ENCODE measurements around the gene ZNF93.
"Not testable (repeated sequence)": the region's sequence is repeated elsewhere in the genome, so short reads cannot be mapped to it uniquely, and the experiment has no call there.

ZNF93 gene

GRCh38 chr19:19900729-19901444, at the start of gene ZNF93:
ZNF93 (plus strand) TSS chr19:19900946; CDS start chr19:19901089, 143 bp downstream.
- DNase-seq: peak in 1 of 2 experiments; percentile 64

- not testable (repeated sequence) for DNase-seq
These were observed 49.0 kb upstream of the ZNF93 start for GRCh38 chr19:19851740-19852139.

- no peak for DNase-seq
These were observed 42.0 kb upstream of the ZNF93 start for GRCh38 chr19:19858751-19859150.

- DNase-seq: no peak
These were observed 39.9 kb upstream of the ZNF93 start for GRCh38 chr19:19860756-19861390.

GRCh38 chr19:19865750-19866610, 34.8 kb upstream of the ZNF93 start, which contains the start of gene ZNF253:
ZNF253 (plus strand) TSS chr19:19865882; CDS start chr19:19865997, 115 bp downstream.
- DNase-seq: peak; percentile 83 to 88

GRCh38 chr19:19866611-19867248, 34.0 kb upstream of the ZNF93 start:
- DNase-seq: no peak

- not testable (repeated sequence) for DNase-seq
These were observed 30.7 kb upstream of the ZNF93 start for GRCh38 chr19:19870086-19870485.

- no peak for DNase-seq
These were observed 28.8 kb upstream of the ZNF93 start for GRCh38 chr19:19871932-19872331.

- no peak for DNase-seq
These were observed 27.4 kb upstream of the ZNF93 start for GRCh38 chr19:19873381-19873780.

GRCh38 chr19:19877724-19878123, 23.0 kb upstream of the ZNF93 start:
- DNase-seq: no peak

- DNase-seq: no peak
These were observed 16.2 kb upstream of the ZNF93 start for GRCh38 chr19:19884583-19884982.

GRCh38 chr19:19892055-19892941, 8.4 kb upstream of the ZNF93 start:
- DNase-seq: not testable (repeated sequence)

- no peak for DNase-seq
These were observed 512 bp upstream of the ZNF93 start for GRCh38 chr19:19900139-19900728.

- not testable (repeated sequence) for DNase-seq
These were observed 6.8 kb downstream of the ZNF93 start for GRCh38 chr19:19907551-19907950.

GRCh38 chr19:19909654-19910053, 8.9 kb downstream of the ZNF93 start:
- DNase-seq: no peak

GRCh38 chr19:19911150-19911549, 10.4 kb downstream of the ZNF93 start:
- no peak for DNase-seq

- DNase-seq: no peak
These were observed 13.8 kb downstream of the ZNF93 start for GRCh38 chr19:19914596-19914995.

GRCh38 chr19:19930417-19930816, 29.7 kb downstream of the ZNF93 start:
- DNase-seq: peak in 1 of 2 experiments; percentile 4

GRCh38 chr19:19933432-19934314, 32.9 kb downstream of the ZNF93 start:
- DNase-seq: not testable (repeated sequence)

- DNase-seq: no peak
These were observed 36.7 kb downstream of the ZNF93 start for GRCh38 chr19:19937403-19937802.
